ENCODE results near the gene ADAMTS15. TPM values are rescaled to one million over a fixed set of nuclear protein-coding genes. Genes with fewer than 3 reads are reported as not detected.

The ADAMTS15 gene
- total and polyA plus RNA-seq, 2 experiments from 2014 or later = 2.2 to 12.9 TPM

- Histone ChIP-seq H3K36me3 (no peaks in the 10 kb centered on the region), H3K4me3 (no peak overlapping the region), H3K9me3 (ENCODE audit: low read depth) (no peaks in the 10 kb centered on the region), H3K27me3 (peaks cover 23% of the 10 kb centered on the region), H3K4me1 (ENCODE audit: low read depth) (peaks cover 11% of the 10 kb centered on the region), H3K27ac (peak overlapping the region; percentile 84)
- peak in 1 of 2 donors; percentile 80 for DNase-seq (ENCODE audit: low read depth in 1 of 2, low spot score in 1 of 2)
- TF ChIP-seq CTCF (IDR thresholded peaks at IDR 0.05; ENCODE audit: low read depth, low read length) = no peak
These were observed 24.8 kb upstream of the ADAMTS15 start for GRCh38 chr11:130423541-130424142.

- peaks cover 34% of the 10 kb centered on the region for H3K27me3 ChIP-seq
- peaks cover 11% of the 10 kb centered on the region for H3K4me1 ChIP-seq (ENCODE audit: low read depth)
- no peaks in the 10 kb centered on the region for H3K36me3 ChIP-seq
- no peak for DNase-seq (ENCODE audit: low read depth in 1 of 2, low spot score in 1 of 2)
- no peak overlapping the region for H3K27ac ChIP-seq
- no peak overlapping the region for H3K4me3 ChIP-seq
- no peak for TF ChIP-seq CTCF (IDR thresholded peaks at IDR 0.05; ENCODE audit: low read depth, low read length)
- no peaks in the 10 kb centered on the region for H3K9me3 ChIP-seq (ENCODE audit: low read depth)
These were observed 23.8 kb upstream of the ADAMTS15 start for GRCh38 chr11:130424613-130425140.

- no peak for DNase-seq (ENCODE audit: low read depth in 1 of 2, low spot score in 1 of 2)
- peaks cover 38% of the 10 kb centered on the region for H3K27me3 ChIP-seq
- H3K4me1 ChIP-seq (ENCODE audit: low read depth) = peaks cover 11% of the 10 kb centered on the region
- H3K36me3 ChIP-seq = no peaks in the 10 kb centered on the region
- no peaks in the 10 kb centered on the region for H3K9me3 ChIP-seq (ENCODE audit: low read depth)
- no peak overlapping the region for H3K4me3 ChIP-seq
- TF ChIP-seq CTCF (IDR thresholded peaks at IDR 0.05; ENCODE audit: low read depth, low read length) = no peak
- H3K27ac ChIP-seq = no peak overlapping the region
These were observed 23.3 kb upstream of the ADAMTS15 start for GRCh38 chr11:130425156-130425555.

- Histone ChIP-seq H3K27me3 (peaks cover 45% of the 10 kb centered on the region), H3K27ac (no peak overlapping the region), H3K36me3 (no peaks in the 10 kb centered on the region), H3K9me3 (ENCODE audit: low read depth) (no peaks in the 10 kb centered on the region), H3K4me3 (no peak overlapping the region), H3K4me1 (ENCODE audit: low read depth) (peaks cover 11% of the 10 kb centered on the region)
- DNase-seq (ENCODE audit: low read depth in 1 of 2, low spot score in 1 of 2) = no peak
- TF ChIP-seq CTCF (IDR thresholded peaks at IDR 0.05; ENCODE audit: low read depth, low read length) = no peak
These were observed 22.1 kb upstream of the ADAMTS15 start for GRCh38 chr11:130426223-130426836.

- DNase-seq (ENCODE audit: low read depth in 1 of 2, low spot score in 1 of 2) = no peak
- H3K4me3 ChIP-seq = no peak overlapping the region
- peaks cover 45% of the 10 kb centered on the region for H3K27me3 ChIP-seq
These were observed 21.6 kb upstream of the ADAMTS15 start for GRCh38 chr11:130426837-130427341.

More at GRCh38 chr11:130426837-130427341, 21.6 kb upstream of the ADAMTS15 start:
- no peak overlapping the region for H3K27ac ChIP-seq
- no peaks in the 10 kb centered on the region for H3K9me3 ChIP-seq (ENCODE audit: low read depth)
- H3K4me1 ChIP-seq (ENCODE audit: low read depth) = peaks cover 11% of the 10 kb centered on the region
- TF ChIP-seq CTCF (IDR thresholded peaks at IDR 0.05; ENCODE audit: low read depth, low read length) = no peak
- no peaks in the 10 kb centered on the region for H3K36me3 ChIP-seq
